Measurements from ENCODE around the gene ERAL1. TPM values are rescaled to one million over a fixed set of nuclear protein-coding genes. Genes with fewer than 3 reads are reported as not detected.

The ERAL1 gene
- total and polyA plus RNA-seq, 2 of the 4 experiments (the other 2 are of a cell fraction), result 34.1 to 62.3 TPM

DNA sequence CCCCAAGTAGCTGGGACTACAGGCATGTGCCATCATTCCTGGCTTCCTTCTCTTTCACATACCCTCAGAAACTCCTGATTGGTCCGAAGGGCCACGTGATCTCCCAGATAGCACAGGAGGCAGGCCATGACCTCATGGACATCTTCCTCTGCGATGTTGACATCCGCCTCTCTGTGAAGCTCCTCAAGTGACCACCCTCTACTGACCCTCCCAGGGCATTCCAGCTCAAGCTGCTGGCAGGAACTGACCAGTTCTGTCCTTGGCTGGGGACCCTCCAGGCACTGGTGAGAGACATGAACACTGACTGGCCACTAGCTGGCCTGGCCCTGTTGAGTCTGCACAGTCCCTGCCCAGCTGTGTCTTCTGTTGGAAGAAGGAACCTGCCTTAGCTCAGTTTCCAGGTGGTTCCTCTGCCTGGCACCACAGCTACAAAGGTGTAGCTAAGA, 5.6 kb downstream of the ERAL1 start:
- Histone ChIP-seq H3K4me1 (ENCODE audit: control insufficient read depth, insufficient read depth, low read length) (no peaks in the 10 kb centered on the region), H2AK9ac (replicated peaks; ENCODE audit: low read depth, low read length, poor library complexity) (no peak overlapping the region), H3K79me1 (ENCODE audit: low read depth in 1 of 2, low read length in 2 of 2) (peaks cover 10% of the 10 kb centered on the region in 2 experiments), H3K4ac (ENCODE audit: low read depth, low read length) (no peak overlapping the region), H2BK20ac (ENCODE audit: low read depth, low read length) (no peak overlapping the region), H3K9ac (ENCODE audit: low read depth, low read length) (no peak overlapping the region), H3K27ac (ENCODE audit: insufficient read depth, low read length) (no peak overlapping the region), H4K8ac (ENCODE audit: low read depth in 2 of 2, low read length in 2 of 2) (no peak overlapping the region), H2AK5ac (ENCODE audit: low read depth, low read length) (no peak overlapping the region), H3K9me1 (ENCODE audit: insufficient read depth, low read length) (no peaks in the 10 kb centered on the region), H2BK120ac (ENCODE audit: low read depth, low read length) (no peak overlapping the region), H3K14ac (replicated peaks; ENCODE audit: low read depth, low read length) (no peak overlapping the region), H3K9me3 (ENCODE audit: control insufficient read depth, insufficient read depth, low read length) (no peaks in the 10 kb centered on the region), H4K5ac (ENCODE audit: low read depth, low read length) (no peak overlapping the region), H3K4me3 (ENCODE audit: insufficient read depth, low read depth, low read length) (no peak overlapping the region), H3K27me3 (ENCODE audit: control insufficient read depth, insufficient read depth, low read length) (no peaks in the 10 kb centered on the region), H3K36me3 (ENCODE audit: control insufficient read depth, insufficient read depth, low read length) (peaks cover 26% of the 10 kb centered on the region), H2AFZ (replicated peaks; ENCODE audit: low read length, poor library complexity) (no peak overlapping the region), H3K56ac (ENCODE audit: extremely low read depth, insufficient read depth, low read length) (no peak overlapping the region), H2BK15ac (ENCODE audit: low read depth, low read length) (no peak overlapping the region), H3K23ac (ENCODE audit: low read depth, low read length) (no peak overlapping the region), H3K18ac (ENCODE audit: low read depth, low read length) (no peak overlapping the region), H3K4me2 (ENCODE audit: low read depth, low read length) (no peak overlapping the region), H2BK5ac (ENCODE audit: low read depth, low read length, poor library complexity, severe bottlenecking) (no peak overlapping the region), H4K20me1 (ENCODE audit: insufficient read depth, low read length) (no peaks in the 10 kb centered on the region), H4K91ac (ENCODE audit: insufficient read depth, low read depth, low read length) (no peak overlapping the region)
- dilution Hi-C loops (cut with HindIII; ENCODE audit: low sequenced_read_pairs, unreplicated experiment) (no loop called here), intact Hi-C loops (cut with micrococcal nuclease) (no loop called here), in situ Hi-C loops (cut with MboI; ENCODE audit: low sequenced_read_pairs) (no loop called here)
- WGBS, 2 experiments (ENCODE audit: extremely low coverage in 2 of 2, insufficient read length in 1 of 2), result 89% methylated on average over 4 of the region's 4 CpGs; no CpG with 5 or more reads in 1 of the 2 experiments
- ATAC-seq (ENCODE audit: low read depth), result no peak
- TF ChIP-seq SMC3 (IDR thresholded peaks at IDR 0.05; ENCODE audit: low read depth, low read length) (no peak), RAD21 (IDR thresholded peaks at IDR 0.05; ENCODE audit: low read length) (no peak), POLR2A (IDR thresholded peaks at IDR 0.05; ENCODE audit: low read depth, low read length) (no peak), RFX5 (IDR thresholded peaks at IDR 0.05; ENCODE audit: low read depth, low read length) (no peak), NFE2L2 (IDR thresholded peaks at IDR 0.05; ENCODE audit: low read depth, low read length) (no peak), RCOR1 (IDR thresholded peaks at IDR 0.05; ENCODE audit: insufficient replicate concordance, low read length) (no peak), FOS (IDR thresholded peaks at IDR 0.05; ENCODE audit: low read depth, low read length) (no peak), MAZ (IDR thresholded peaks at IDR 0.05; ENCODE audit: borderline replicate concordance, low read depth, low read length) (no peak), CHD1 (IDR thresholded peaks at IDR 0.05; ENCODE audit: low read depth, low read length) (no peak), MXI1 (IDR thresholded peaks at IDR 0.05; ENCODE audit: borderline replicate concordance, low read depth, low read length) (no peak), MAFK (IDR thresholded peaks at IDR 0.05; ENCODE audit: low read depth, low read length) (no peak)
- TF ChIP-seq, protein P1, sequence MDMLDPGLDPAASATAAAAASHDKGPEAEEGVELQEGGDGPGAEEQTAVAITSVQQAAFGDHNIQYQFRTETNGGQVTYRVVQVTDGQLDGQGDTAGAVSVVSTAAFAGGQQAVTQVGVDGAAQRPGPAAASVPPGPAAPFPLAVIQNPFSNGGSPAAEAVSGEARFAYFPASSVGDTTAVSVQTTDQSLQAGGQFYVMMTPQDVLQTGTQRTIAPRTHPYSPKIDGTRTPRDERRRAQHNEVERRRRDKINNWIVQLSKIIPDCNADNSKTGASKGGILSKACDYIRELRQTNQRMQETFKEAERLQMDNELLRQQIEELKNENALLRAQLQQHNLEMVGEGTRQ (IDR thresholded peaks at IDR 0.05; ENCODE audit: low read depth, low read length), result no peak
- TF ChIP-seq, protein P2, sequence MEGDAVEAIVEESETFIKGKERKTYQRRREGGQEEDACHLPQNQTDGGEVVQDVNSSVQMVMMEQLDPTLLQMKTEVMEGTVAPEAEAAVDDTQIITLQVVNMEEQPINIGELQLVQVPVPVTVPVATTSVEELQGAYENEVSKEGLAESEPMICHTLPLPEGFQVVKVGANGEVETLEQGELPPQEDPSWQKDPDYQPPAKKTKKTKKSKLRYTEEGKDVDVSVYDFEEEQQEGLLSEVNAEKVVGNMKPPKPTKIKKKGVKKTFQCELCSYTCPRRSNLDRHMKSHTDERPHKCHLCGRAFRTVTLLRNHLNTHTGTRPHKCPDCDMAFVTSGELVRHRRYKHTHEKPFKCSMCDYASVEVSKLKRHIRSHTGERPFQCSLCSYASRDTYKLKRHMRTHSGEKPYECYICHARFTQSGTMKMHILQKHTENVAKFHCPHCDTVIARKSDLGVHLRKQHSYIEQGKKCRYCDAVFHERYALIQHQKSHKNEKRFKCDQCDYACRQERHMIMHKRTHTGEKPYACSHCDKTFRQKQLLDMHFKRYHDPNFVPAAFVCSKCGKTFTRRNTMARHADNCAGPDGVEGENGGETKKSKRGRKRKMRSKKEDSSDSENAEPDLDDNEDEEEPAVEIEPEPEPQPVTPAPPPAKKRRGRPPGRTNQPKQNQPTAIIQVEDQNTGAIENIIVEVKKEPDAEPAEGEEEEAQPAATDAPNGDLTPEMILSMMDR (conservative IDR thresholded peaks at IDR 0.05; ENCODE audit: low read depth, low read length), result no peak
- ChIA-PET CTCF (no interaction called here), POLR2A (ENCODE audit: unreplicated experiment) (no interaction called here)
- no peak for DNase-seq
- BruUV-seq (replicated peaks), result no TSS peak
